Measurements from ENCODE around the gene ULK4.

ULK4 gene

DNA sequence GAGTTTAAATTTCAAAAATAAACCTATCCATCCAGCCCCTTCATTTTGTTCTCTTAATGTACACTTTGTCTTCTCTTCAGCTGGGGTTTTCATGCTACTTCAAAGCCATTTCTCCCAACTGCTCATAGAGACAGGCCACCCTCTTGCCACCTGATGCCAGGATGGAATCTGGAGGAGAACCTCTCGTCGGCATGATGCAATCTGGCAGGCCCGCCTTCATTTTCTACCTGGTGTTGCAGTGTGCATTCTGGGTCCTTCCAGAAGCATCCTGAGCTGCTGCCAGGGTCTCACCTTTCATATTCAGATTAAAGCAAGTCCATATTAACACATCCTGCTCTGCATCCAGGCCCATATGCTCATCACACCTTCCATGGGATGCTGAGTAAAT is 701.8 kb downstream of the ULK4 start:
- no peak for DNase-seq (ENCODE audit: low spot score)

DNA sequence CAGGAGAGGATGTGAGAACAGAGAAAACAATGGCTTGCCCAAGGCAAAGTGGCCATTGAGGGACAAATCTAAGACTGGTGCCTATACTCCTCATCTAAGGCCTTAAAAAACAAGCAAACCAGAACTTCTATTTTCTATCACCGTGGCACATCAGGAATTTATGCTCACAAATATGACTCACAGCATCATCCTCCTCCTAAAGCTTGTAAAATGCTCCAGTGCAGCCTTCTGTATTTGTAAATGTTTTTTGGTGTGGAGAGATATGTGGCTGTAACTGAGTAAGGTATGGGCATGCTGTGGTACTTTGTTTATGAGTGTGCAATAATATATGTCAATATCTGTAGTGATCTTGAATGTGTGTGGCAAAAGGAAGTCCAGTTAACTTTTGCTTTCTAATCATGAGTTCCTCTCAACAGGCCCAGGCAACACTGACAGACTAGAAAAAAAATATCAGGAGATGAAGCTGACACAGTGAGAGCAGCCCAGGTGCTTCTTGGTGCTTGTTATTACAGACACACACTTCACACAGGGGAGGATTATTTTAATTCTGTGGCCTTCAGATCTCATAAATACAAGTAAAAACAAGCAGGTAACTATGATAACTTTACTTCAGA is 702.3 kb downstream of the ULK4 start:
- DNase-seq (ENCODE audit: low spot score): no peak

DNA sequence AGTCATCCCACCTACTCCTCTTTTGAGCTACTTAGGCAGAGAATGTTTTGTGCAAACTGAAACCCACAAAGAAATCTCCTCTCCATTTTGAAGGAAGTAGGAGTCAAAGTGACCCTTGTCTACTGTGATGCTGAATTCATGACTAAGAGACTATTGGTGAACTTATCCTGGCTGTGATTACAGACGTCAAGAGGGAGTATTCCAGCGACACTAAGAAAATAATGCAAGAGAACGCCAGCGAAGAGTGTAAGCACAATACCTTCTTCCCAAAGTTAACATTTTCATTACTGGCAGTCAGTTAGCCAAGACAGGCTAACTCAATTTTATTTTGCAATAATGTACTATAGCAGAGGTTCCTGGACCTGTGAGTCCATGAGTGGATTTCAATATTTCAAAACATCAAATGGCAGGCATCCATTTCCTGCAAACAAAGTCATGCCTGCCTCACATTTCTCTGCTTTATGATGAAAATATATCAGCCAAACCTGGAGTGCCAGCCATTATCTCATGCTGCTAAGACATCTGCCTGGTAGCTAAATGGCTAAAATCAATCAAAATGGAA is 703.6 kb downstream of the ULK4 start:
- no peak for DNase-seq (ENCODE audit: low spot score)

GRCh38 chr3:41251593-41251992 is 710.3 kb downstream of the ULK4 start:
- no peak for DNase-seq (ENCODE audit: low spot score)

DNA sequence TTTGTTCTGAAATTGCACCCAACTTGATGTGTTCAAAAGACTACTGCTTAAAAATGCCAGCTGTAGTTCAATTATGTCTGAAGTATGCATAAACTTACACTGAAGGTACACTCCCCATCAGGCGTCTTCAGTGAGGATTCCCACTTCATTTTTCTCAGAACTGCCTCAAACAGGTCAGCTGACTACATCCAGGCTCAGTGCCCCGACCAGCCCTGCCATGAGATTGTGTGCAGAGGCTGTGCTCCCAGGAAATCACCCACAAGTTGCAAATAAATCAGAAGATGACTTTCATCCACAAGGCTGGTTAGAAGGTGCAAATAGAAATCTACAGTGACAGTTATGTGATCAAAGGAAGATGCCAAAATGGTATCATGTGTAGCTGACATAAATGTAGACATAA is 711.1 kb downstream of the ULK4 start:
- DNase-seq (ENCODE audit: low spot score): no peak

- DNase-seq (ENCODE audit: low spot score): no peak
Observed at GRCh38 chr3:41249318-41249717, 712.6 kb downstream of the ULK4 start.

DNA sequence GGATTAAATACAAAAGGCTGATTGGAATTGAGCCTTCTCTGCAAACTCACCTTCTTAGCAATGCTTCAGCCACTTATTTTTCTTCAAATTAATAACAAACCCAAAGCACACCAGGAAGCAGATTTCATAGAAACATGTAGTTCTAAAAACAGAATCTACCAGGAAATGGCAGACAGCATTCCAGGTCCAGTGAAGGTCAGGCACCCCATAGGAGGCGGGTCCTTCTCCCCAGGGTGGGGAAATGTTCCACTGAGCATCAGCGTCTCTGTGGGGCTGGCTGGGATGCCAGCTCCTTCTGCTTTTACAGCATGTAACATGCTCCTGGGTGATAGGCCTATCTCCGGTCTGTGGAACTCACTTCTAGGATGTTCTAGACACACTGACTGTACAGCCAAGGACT is 713.4 kb downstream of the ULK4 start:
- no peak for DNase-seq (ENCODE audit: low spot score)

DNA sequence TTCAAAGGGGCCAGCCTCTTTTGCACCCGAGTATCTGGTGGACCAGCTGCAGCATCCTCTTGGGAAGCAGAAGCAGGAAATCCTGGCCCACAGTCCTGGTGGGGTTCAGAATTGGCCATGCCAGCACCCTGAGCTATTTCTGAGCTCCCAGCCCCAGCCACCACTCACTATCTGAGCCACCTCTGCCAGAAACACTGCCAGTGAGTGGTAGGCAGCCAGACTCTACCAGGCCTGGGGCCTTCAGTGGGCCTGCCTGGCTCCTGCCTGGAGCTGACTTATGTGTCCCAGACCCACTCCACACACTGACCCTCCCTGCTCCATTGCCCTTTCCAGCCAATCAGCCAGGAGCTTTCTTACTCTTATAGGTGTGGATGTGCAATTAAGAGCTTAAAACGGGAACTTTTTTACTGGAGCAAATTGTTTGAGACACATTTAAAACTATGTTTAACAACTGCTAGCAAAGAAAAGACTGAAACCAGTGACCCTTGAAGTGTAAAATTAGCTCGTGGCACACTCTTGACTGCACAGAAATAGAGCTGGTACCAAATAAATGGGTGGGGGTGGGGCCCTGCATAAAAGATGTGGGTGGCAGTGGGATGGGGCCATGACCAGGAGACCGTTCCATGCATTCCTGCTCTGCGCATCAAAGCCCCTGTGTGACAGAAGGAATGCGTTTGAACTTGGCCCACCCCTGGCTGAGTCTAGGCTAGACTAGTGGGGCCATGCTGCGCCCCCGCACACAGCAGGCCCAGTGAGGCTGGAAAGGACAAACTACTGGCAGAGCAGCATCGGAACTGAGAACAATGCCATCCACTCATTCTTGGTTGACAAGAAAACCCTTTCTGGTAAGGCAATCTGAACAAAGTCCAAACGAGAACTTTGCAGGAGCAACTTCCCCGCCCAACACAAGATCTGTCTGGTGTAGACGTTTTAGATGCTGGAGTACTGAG is 714.6 kb downstream of the ULK4 start:
- peak; percentile 75 for DNase-seq (ENCODE audit: low spot score)

GRCh38 chr3:41244620-41245336 is 717.1 kb downstream of the ULK4 start:
- no peak for DNase-seq (ENCODE audit: low spot score)

- no peak for DNase-seq (ENCODE audit: low spot score)
Observed at GRCh38 chr3:41243183-41243582, 718.7 kb downstream of the ULK4 start.

GRCh38 chr3:41241800-41242571 is 719.9 kb downstream of the ULK4 start:
- no peak for DNase-seq (ENCODE audit: low spot score)

- DNase-seq (ENCODE audit: low spot score): no peak
Observed at GRCh38 chr3:41241161-41241560, 720.7 kb downstream of the ULK4 start.

DNA sequence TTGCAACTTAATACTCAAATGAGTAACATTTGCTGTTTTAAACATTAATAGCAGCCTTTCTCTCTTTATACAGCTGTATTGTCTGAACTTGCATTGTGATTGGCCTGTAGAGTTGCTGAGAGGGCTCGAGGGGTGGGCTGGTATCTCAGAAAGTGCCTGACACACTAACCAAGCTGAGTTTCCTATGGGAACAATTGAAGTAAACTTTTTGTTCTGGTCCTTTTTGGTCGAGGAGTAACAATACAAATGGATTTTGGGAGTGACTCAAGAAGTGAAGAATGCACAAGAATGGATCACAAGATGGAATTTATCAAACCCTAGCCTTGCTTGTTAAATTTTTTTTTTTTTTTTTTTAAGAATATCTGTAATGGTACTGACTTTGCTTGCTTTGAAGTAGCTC is 722.3 kb downstream of the ULK4 start:
- DNase-seq (ENCODE audit: low spot score): no peak

DNA sequence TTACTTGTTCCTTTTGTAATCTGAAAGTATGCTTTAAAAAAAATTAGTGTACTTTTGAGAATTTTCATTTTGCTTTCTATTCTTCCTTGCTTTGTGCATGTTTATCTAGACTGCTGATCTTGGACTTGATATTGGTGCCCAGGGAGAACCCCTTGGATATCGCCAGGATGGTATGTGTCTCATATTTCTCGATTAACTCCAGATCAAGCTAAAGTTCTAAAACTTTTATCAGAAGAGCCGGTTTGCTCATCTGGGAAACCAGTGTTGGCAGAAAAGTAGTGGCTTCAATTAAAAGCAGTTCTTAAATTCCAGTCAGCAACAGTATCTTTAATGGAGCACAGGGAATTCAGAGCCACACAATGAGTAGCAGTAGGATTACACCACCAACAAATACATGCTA is 724.0 kb downstream of the ULK4 start:
- no peak for DNase-seq (ENCODE audit: low spot score)

- DNase-seq (ENCODE audit: low spot score): no peak
Observed at GRCh38 chr3:41236228-41236627, 725.7 kb downstream of the ULK4 start.

DNA sequence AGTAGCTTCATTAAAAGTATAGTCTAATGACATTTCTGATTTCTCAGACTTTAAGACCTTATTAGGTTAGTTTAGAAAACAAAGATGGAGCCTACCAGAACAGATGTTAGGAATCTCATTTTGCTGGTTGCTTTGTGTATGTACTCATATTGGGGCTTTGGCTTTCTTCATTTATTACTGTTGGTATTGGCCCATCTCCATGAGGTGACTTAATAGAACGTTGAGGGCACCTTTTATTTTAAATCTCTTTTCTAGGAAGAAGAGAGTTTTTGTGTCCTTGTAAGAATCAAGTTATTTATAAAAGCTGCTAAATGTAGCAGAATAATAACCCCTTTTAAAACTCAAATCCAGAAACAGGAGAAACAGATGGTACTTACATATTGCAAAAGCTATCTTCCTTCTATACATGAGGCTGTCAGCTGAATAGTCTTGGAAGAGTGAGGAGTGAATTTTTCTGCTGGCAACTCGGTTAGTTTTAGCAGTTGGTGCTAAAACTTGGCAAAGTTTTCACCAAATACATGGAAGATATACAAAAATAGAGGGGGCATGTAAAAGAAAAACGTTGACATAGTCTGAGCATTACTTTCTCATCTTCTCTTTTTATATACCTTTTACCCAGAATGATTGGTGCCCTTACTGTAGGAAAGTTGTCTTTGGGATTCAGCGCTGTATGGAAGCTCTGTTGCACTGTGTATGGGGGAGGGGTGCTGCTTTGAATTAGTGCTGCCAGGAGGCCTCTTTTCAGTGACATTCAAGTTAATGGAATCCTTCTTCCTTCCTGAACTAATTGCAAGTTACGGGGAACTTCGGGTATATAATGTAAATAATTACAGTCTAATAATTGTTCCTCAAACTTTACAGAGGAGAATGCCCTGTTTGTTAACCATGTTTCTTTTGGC is 726.8 kb downstream of the ULK4 start:
- peak; percentile 15 for DNase-seq (ENCODE audit: low spot score)

- no peak for DNase-seq (ENCODE audit: low spot score)
Observed at GRCh38 chr3:41224120-41224806, 737.6 kb downstream of the ULK4 start.

- no peak for DNase-seq (ENCODE audit: low spot score)
Observed at GRCh38 chr3:41223691-41224090, 738.2 kb downstream of the ULK4 start.

DNA sequence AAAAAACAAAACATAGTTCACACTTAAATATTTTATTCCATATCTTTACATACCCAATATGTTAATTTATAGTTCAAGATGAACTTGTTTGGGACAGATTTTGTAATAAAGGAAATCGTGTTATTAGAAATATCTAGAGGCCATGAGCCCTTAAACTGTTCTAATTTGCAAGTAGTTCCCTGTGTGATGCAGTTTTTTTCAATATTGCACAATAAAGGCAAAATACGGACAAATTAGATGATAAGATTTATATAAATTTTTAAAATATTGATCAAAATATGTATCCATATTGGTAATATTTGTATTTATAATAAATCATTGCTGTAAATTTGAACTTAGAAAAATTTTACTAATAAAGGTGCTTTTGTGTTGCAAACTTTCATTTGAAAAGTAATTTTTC is 738.8 kb downstream of the ULK4 start:
- no peak for DNase-seq (ENCODE audit: low spot score)

DNA sequence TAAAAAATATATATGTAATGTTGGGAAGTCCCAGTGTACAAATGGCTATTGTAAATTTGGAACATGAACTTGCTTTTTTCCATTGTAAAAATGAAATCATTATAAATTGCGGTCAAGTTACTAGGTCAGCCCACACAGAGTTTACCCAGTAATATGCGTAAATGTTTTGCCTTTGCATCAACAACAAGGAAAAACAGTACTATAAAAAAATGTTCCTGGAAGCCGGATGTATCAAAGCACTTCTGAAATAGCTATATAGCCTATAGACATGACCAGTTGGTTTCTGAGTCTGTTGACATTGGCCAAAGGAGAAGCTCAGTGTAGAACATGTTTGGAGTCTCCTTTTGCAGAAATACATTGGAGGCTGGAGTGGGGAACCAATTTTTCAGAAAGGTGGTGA is 739.4 kb downstream of the ULK4 start:
- DNase-seq (ENCODE audit: low spot score): no peak

Measured in pons (tissue), 1 donor.